Germinal center (tissue), 1 donor: ENCODE results near the gene AXIN1.
A peak's percentile ranks its signal among the peaks of the same experiment; 100 is the strongest.
"Not testable (repeated sequence)": the region's sequence is repeated elsewhere in the genome, so short reads cannot be mapped to it uniquely, and the experiment has no call there.

ENCODE experiments used
- DNase-seq: peaks from one replicate; pipeline ENCODE4 v3.0.0; 2012; ENCODE audit warnings: mixed read lengths, low spot score

The AXIN1 gene

DNA sequence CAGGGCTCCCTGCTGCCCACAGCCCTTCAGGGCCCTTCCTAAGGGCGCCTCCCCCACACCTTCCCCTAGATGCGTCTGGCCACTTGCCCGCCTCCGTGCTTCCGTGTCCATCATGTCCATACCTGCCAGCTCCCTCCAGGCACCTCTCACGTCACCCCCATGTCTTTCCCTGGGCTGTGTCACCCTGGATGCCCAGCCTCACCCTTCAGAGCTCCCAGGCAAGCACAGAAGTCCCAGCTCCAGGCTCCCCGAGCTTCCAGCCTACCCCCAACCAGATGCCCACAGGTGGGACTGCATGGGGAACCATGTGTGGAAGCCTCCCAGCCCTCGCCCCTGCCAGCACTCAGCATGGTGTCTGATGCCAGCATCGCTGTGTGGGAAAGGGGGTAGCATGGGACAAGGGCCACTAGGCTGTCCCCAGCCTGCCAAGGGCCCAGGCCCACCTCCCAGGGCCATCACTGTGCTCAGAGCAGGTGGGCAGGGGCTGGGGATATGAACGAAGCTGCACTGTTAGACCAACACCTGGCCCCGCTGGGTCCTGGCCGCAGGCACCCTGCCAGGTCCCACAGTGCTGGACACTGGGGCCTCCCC, 1.9 kb upstream of the AXIN1 start:
- no peak for DNase-seq

DNA sequence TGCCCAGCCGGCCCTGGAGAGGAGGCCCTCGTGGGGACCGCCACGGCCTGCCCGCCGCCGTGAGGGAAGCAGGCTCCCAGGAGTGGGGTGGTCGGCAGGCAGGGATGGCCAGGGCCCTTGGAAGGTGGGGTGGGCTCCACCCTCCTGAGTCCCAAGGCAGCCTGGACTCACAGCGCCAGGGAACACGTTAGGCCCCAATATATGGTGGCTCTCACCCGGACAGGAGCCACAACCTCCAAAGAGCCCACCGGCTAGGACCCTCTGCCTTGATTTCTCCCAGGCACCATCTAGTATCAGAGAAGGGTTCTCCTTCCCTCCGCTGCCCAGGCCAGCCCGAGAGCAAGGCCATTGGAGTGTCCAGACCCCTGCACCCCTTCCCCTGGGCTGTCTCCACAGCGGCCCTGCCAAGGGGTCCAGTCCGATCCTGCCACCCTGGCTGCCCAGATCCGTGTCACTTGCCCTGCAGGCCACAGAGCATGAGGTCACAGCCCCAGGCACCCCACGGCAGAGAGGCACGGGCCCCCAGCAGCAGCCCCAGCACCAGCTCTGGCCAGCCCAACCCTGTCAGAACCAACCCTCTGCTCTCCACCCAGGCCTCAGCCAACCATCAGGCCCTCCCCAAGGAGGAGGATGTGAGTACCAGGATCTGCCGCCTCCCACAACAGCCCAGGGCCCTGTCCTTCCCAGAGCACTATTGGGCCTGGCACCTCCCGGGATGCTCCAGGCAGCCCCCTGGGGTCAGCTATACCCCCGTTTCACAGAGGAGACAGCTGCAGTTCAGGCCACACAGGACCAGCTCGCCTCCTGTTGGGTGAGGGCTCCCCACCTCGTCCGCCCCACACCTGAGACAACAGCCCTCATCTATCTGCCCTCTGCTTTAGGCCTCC, 1.1 kb upstream of the AXIN1 start:
- no peak for DNase-seq

GRCh38 chr16:351804-352520, 561 bp downstream of the AXIN1 start:
- DNase-seq: peak; percentile 28

GRCh38 chr16:350203-350602, 2.3 kb downstream of the AXIN1 start:
- no peak for DNase-seq

DNA sequence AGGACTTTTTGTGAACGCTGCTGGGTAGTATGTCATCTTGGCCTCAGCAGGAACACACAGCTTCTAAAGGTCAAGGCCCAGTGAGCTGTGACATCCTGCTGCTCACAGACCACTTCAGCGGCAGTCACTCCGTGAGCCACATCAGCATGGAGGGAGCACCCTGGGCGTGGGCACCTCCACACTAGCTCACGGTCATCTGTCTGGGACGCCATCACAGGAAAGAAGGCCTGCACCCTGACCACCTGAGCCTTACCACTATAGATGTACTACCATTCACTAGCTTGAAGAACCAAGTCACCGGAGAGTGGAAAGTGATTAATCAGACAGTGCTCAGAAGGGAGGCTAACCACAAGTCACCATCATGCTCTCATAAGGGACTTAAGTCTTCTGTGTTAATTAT, 3.3 kb downstream of the AXIN1 start:
- no peak for DNase-seq

GRCh38 chr16:348495-348894, 4.0 kb downstream of the AXIN1 start:
- not testable (repeated sequence) for DNase-seq

DNA sequence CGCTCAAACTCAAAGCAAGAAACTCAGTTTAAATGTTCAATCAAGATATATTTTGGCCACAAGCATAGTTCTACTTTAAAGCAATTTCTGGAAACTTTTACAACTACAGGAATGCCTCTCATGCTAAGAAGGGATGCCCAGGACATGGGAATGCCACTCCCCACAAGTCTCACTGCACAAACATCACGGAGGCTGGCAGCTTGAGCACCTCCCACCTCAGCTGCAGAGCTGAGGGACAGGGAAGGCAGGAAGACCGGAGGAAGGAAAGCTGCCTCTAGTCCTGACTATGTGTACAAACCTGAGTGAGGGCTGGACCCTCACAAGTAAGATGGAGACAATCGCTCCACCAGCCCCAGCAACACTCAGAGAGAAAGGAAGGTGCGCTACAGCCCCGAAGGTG, 5.3 kb downstream of the AXIN1 start:
- DNase-seq: no peak

DNA sequence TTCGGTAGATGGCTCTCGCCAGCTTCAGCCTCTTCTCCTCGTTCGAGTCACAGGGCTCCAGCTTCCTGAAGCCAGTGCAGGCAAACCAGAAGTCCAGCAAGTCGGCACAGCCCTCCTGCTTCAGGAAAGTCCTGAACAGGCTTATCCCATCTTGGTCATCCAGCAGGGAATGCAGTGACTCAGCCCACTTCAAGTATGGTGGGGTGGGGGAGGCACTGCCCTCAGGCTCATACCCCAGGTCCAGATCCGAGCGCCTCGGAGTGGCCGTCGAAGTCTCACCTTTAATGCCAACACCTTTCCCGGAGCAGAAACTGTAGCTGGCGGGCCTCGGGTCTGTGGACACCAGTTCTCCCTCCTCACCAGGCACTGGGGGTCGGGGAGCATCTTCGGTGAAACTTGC, 5.9 kb downstream of the AXIN1 start:
- DNase-seq: no peak

GRCh38 chr16:345772-346171, 6.8 kb downstream of the AXIN1 start:
- no peak for DNase-seq

GRCh38 chr16:342455-343213, 9.9 kb downstream of the AXIN1 start:
- no peak for DNase-seq

DNA sequence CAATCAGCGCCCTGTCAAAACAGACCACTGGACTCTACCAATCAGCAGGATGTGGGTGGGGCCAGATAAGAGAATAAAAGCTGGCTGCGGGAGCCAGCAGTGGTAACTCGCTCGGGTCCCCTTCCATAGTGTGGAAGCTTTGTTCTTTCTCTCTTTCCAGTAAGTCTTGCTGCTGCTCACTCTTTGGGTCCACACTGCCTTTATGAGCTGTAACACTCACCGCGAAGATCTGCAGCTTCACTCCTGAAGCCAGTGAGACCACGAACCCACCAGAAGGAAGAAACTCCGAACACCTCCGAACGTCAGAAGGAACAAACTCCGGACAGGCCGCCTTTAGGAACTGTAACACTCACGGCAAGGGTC, 10.6 kb downstream of the AXIN1 start:
- DNase-seq: not testable (repeated sequence)

- DNase-seq: not testable (repeated sequence)
These were observed 11.2 kb downstream of the AXIN1 start for GRCh38 chr16:341095-341973.

DNA sequence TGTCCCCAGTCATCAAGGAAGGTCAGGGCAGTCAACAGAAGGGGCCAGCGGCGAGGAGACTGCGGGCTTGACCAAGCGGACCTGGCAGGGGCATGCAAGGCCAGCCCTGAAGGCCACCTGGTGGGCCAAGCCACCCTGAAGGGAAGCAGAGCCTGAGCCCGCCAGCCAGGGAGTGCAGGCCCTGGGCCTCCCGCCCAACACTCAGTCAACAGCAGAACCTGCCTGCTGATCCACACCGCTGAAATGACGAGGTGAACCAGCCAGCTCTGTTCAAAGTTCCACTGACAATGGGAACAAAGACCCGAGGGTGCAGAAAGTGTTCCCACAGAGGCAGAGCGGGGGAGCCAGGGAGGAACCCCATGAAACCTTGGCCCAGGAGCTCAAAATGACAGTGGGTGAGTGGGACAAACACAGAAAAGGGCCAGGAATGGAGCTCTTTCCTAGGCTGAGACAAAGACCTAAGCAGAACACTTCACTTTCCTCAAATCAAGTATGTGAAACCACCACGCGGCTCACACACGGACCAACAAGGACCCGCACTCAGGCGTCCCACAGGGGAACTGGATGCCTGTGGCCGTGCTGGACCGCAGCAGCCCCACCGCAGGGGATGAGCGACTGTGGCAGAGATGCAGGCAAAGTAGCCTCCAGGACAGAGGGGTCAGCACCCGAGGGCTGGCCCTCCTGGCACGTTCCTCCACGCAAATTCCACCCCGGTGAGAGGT, 12.0 kb downstream of the AXIN1 start:
- no peak for DNase-seq

DNA sequence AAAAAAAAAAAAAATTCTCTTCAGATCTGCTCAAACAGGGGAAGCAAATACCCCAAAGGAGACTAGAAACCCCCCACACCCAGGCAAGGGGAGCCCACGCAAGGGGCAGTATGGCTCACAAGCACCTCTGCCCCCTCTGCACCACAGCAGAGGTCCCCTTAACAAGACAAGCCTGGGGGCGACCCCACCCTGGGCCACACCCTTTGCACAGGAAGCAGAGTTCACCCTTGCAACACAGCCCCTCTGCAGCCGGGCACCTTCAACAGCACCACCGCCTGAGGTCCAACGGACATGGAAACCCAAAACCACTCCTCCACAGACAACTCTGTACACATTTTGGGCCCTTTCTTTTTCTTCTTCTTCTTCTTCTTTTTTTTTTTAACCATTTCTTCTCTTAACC, 12.8 kb downstream of the AXIN1 start:
- DNase-seq: no peak

DNA sequence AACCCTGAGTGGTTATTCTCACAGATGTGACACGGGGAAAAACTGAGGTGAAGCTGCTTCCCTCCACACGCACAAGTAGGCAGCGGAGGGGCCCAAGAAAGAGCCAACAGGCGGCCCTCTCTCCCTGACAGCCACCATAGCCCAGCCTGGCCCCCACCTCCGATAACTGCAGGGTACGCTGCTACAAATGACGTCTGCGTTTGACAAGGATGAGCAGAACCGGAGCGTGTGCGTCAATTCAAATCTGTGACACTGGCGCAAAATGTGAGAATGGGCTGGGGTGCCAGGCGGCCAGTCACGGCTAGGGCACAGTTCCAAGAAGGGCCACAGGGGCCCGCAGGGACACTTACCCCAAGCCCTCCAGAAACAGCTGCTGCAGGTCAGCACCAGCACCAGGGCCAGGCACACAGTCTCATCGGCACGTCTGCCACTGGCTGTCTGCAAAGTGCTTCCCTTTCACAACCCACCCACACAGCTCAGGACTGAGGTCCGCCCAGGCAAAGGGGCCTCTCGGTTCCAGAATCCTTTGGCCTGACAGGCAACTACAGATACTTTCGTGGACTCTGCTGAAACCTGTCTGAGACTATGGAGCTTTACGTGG, 14.4 kb downstream of the AXIN1 start:
- DNase-seq: no peak

DNA sequence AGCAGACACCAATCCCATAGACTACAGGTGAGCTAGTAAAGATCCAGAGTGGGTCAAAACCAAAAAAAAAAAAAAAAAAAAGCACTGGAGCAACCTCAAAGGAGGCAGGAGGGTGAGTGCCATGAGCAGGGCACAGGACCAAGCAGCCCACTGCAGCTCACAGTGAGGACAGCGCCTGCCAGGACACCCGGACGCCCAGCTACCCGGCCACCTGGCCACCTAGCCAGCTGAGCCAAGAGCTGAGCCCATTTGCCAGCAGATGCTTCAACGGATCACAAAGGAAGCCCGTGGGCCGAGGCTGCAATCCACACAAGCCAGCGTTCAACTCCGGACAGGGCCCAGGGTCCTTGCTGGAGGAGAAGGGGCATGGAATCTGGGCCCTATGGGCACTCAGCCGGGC, 15.1 kb downstream of the AXIN1 start:
- DNase-seq: no peak

DNA sequence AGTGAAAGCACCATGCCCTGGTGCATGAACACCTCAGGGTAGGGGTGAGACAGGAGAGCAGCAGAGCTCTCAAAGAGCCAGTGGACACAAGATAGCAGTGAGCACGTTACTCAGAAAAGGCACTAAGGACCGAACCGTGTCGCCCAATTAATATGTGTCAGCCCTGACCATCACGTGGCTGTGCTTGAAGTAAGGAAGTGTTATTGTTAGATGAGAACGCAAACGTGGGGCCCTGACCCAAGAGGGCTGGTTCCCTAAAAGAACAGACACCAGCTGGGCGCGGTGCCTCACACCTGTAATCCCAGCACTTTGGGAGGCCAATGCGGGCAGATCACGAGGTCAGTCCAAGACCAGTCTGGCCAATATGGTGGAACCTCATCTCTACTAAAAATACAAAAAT, 16.3 kb downstream of the AXIN1 start:
- DNase-seq: no peak

DNA sequence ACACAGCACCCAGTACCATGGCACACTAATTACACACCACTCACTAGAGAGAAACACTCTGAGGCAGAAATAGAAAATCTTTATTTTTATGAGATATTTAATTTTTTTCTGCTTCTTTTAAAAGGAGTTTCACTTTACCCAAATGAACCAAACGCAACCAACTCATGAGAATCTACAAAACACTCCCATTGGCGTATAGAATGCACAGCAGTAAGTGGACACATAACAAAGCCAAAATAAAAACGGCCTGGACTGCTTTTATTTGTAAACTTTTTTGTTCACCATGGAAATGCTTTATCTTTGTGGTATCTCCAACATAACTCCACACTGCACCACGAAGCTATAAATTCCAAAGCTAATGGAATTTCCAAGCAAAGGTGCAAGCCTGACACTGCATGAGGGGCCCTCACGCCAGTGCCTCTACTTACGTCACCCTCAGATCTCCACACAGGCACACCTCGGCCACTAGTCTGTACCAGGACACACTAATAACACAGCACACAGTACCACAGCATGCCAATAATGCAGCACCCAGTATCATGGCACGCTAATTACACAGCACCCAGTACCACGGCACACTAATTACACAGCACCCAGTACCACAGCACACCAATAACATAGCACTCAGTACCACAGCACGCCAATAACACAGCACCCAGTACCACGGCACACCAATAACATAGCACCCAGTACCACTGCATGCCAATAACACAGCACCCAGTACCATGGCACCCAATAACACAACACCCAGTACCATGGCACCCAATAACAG, 17.5 kb downstream of the AXIN1 start:
- not testable (repeated sequence) for DNase-seq

DNA sequence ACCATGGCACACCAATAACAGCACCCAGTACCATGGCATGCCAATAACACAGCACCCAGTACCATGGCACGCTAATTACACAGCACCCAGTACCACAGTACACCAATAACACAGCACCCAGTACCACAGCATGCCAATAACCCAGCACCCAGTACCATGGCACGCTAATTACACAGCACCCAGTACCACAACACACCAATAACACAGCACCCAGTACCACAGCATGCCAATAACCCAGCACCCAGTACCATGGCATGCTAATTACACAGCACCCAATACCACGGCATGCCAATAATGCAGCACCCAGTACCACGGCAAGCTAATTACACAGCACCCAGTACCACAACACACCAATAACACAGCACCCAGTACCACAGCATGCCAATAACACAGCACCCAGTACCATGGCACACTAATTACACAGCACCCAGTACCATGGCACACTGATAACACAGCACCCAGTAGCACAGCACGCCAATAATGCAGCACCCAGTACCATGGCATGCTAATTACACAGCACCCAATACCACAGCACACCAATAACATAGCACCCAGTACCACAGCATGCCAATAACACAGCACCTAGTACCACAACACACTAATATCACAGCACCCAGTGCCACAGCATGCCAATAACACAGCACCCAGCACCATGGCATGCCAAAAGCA, 18.2 kb downstream of the AXIN1 start:
- DNase-seq: not testable (repeated sequence)
